Measurements from ENCODE around the gene ITSN1. TPM values are rescaled to one million over a fixed set of nuclear protein-coding genes. Genes with fewer than 3 reads are reported as not detected.

The ITSN1 gene
- total and polyA plus RNA-seq, 2 experiments from 2014 or later = 77.9 to 95.7 TPM

DNA sequence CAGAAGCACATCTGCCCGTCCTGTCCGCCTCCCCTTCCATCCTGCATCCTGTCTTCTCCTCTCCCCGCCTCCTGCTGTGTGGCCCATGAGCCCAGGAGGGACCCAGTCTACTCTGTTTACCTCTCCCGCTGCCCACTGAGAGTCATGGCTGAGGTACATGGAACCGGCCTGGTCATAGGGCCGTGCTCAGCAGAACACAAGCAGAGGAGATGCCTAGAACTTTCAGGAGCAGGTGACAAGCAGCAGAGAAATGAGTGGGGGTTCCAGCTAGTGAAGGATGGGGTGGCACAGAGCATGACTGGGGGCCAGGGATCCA lies 202.5 kb downstream of the ITSN1 start:
- H3K4me1 ChIP-seq (ENCODE audit: insufficient read depth) = no peaks in the 10 kb centered on the region
- Mint-ChIP-seq H3K36me3 (ENCODE audit: low read depth) (peaks cover 4% of the 10 kb centered on the region; the same call in 1 of the 3 replicates), H3K27me3 (ENCODE audit: insufficient read depth, low read depth, poor library complexity) (peaks cover 17% of the 10 kb centered on the region), H3K4me3 (no peak overlapping the region), H3K4me1 (peaks cover 9% of the 10 kb centered on the region), H3K27ac (peak overlapping the region; percentile 31), H3K9me3 (peaks cover 4% of the 10 kb centered on the region; the same call in 1 of the 3 replicates)
- ATAC-seq (no peak), DNase-seq (ENCODE audit: low spot score) (no peak)
- no peaks in the 10 kb centered on the region for H3K36me3 ChIP-seq (ENCODE audit: insufficient read depth)
- no peak overlapping the region for H2AFZ ChIP-seq
- H3K79me2 ChIP-seq (replicated peaks; ENCODE audit: insufficient read depth) = no peaks in the 10 kb centered on the region
- no peak overlapping the region for H3K4me2 ChIP-seq
- no peak for TF ChIP-seq STAT1 (IDR thresholded peaks at IDR 0.05; ENCODE audit: unreplicated experiment)
- TF ChIP-seq ZNF331 (CRISPR knock-in tag; IDR thresholded peaks at IDR 0.05; ENCODE audit: low read depth) = no peak
- TF ChIP-seq, protein P1, sequence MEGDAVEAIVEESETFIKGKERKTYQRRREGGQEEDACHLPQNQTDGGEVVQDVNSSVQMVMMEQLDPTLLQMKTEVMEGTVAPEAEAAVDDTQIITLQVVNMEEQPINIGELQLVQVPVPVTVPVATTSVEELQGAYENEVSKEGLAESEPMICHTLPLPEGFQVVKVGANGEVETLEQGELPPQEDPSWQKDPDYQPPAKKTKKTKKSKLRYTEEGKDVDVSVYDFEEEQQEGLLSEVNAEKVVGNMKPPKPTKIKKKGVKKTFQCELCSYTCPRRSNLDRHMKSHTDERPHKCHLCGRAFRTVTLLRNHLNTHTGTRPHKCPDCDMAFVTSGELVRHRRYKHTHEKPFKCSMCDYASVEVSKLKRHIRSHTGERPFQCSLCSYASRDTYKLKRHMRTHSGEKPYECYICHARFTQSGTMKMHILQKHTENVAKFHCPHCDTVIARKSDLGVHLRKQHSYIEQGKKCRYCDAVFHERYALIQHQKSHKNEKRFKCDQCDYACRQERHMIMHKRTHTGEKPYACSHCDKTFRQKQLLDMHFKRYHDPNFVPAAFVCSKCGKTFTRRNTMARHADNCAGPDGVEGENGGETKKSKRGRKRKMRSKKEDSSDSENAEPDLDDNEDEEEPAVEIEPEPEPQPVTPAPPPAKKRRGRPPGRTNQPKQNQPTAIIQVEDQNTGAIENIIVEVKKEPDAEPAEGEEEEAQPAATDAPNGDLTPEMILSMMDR (conservative IDR thresholded peaks at IDR 0.05; ENCODE audit: low read depth in 2 of 2) = no peak
- TF ChIP-seq CREB1 (CRISPR knock-in tag; IDR thresholded peaks at IDR 0.05; ENCODE audit: low read depth) = no peak
- TF ChIP-seq, protein P2, sequence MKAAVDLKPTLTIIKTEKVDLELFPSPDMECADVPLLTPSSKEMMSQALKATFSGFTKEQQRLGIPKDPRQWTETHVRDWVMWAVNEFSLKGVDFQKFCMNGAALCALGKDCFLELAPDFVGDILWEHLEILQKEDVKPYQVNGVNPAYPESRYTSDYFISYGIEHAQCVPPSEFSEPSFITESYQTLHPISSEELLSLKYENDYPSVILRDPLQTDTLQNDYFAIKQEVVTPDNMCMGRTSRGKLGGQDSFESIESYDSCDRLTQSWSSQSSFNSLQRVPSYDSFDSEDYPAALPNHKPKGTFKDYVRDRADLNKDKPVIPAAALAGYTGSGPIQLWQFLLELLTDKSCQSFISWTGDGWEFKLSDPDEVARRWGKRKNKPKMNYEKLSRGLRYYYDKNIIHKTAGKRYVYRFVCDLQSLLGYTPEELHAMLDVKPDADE (IDR thresholded peaks at IDR 0.05) = no peak
- TF ChIP-seq EZH2phosphoT487 (IDR thresholded peaks at IDR 0.05; ENCODE audit: unreplicated experiment) = no peak
- TF ChIP-seq NANOG (IDR thresholded peaks at IDR 0.05; ENCODE audit: borderline replicate concordance) = no peak
- TF ChIP-seq EZH2 (IDR thresholded peaks at IDR 0.05; ENCODE audit: low read depth, unreplicated experiment) = no peak
- 0 out of 2 replicates have a peak, but pooled peaks cover 4% of the 10 kb centered on the region for H4K20me1 ChIP-seq (replicated peaks; ENCODE audit: insufficient read depth)
- no peak overlapping the region for H3K27ac ChIP-seq (ENCODE audit: low read depth)
- no peaks in the 10 kb centered on the region for H3K27me3 ChIP-seq (ENCODE audit: insufficient read depth)
- H3K4me3 ChIP-seq = no peak overlapping the region
- H3K9me2 ChIP-seq (ENCODE audit: insufficient read depth) = no peaks in the 10 kb centered on the region
- no peaks in the 10 kb centered on the region for H3F3A ChIP-seq (replicated peaks; ENCODE audit: low read depth)

DNA sequence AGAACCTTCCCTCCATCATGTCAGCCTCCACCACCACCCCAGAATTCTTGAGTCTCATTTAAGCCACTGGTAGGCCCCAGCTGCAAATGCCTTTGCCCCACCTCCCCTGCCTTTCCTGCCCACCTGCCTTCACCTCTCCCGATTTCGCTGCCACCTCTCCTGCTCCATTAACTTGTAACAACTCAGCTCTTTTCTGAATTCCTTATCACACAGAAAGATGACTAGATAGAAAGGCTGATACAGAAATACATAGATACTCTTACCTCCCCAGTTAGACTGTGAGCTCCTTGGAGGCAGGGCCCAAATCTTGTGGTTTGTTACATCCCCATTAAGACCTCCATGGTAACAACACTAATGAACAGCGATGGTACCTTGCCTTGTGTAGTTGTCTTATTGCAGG lies 203.8 kb downstream of the ITSN1 start:
- no peaks in the 10 kb centered on the region for H3K36me3 ChIP-seq (ENCODE audit: insufficient read depth)
- no peak for ATAC-seq
- 0 out of 2 replicates have a peak, but pooled peaks cover 4% of the 10 kb centered on the region for H4K20me1 ChIP-seq (replicated peaks; ENCODE audit: insufficient read depth)
- no peak for TF ChIP-seq STAT1 (IDR thresholded peaks at IDR 0.05; ENCODE audit: unreplicated experiment)
- TF ChIP-seq CREB1 (CRISPR knock-in tag; IDR thresholded peaks at IDR 0.05; ENCODE audit: low read depth) = no peak
- TF ChIP-seq, protein P3, sequence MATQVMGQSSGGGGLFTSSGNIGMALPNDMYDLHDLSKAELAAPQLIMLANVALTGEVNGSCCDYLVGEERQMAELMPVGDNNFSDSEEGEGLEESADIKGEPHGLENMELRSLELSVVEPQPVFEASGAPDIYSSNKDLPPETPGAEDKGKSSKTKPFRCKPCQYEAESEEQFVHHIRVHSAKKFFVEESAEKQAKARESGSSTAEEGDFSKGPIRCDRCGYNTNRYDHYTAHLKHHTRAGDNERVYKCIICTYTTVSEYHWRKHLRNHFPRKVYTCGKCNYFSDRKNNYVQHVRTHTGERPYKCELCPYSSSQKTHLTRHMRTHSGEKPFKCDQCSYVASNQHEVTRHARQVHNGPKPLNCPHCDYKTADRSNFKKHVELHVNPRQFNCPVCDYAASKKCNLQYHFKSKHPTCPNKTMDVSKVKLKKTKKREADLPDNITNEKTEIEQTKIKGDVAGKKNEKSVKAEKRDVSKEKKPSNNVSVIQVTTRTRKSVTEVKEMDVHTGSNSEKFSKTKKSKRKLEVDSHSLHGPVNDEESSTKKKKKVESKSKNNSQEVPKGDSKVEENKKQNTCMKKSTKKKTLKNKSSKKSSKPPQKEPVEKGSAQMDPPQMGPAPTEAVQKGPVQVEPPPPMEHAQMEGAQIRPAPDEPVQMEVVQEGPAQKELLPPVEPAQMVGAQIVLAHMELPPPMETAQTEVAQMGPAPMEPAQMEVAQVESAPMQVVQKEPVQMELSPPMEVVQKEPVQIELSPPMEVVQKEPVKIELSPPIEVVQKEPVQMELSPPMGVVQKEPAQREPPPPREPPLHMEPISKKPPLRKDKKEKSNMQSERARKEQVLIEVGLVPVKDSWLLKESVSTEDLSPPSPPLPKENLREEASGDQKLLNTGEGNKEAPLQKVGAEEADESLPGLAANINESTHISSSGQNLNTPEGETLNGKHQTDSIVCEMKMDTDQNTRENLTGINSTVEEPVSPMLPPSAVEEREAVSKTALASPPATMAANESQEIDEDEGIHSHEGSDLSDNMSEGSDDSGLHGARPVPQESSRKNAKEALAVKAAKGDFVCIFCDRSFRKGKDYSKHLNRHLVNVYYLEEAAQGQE (IDR thresholded peaks at IDR 0.05; ENCODE audit: unreplicated experiment) = no peak
- no peak for TF ChIP-seq ZNF331 (CRISPR knock-in tag; IDR thresholded peaks at IDR 0.05; ENCODE audit: low read depth)
- TF ChIP-seq, protein P2 (IDR thresholded peaks at IDR 0.05) = no peak
- no peak for TF ChIP-seq NANOG (IDR thresholded peaks at IDR 0.05; ENCODE audit: borderline replicate concordance)
- no peaks in the 10 kb centered on the region for H3K4me1 ChIP-seq (ENCODE audit: insufficient read depth)
- Mint-ChIP-seq H3K27me3 (ENCODE audit: insufficient read depth, low read depth, poor library complexity) (peaks cover 17% of the 10 kb centered on the region), H3K36me3 (ENCODE audit: low read depth) (peaks cover 3% of the 10 kb centered on the region; the same call in 1 of the 3 replicates), H3K27ac (no peak overlapping the region), H3K4me1 (peaks cover 9% of the 10 kb centered on the region), H3K9me3 (peaks cover 4% of the 10 kb centered on the region; the same call in 1 of the 3 replicates), H3K4me3 (no peak overlapping the region)
- no peak overlapping the region for H2AFZ ChIP-seq
- H3F3A ChIP-seq (replicated peaks; ENCODE audit: low read depth) = no peaks in the 10 kb centered on the region
- H3K4me2 ChIP-seq = no peak overlapping the region
- H3K9me2 ChIP-seq (ENCODE audit: insufficient read depth) = no peaks in the 10 kb centered on the region
- no peak overlapping the region for H3K4me3 ChIP-seq
- no peak for DNase-seq (ENCODE audit: low spot score)
- H3K27me3 ChIP-seq (ENCODE audit: insufficient read depth) = no peaks in the 10 kb centered on the region
- H3K27ac ChIP-seq (ENCODE audit: low read depth) = no peak overlapping the region
- no peaks in the 10 kb centered on the region for H3K79me2 ChIP-seq (replicated peaks; ENCODE audit: insufficient read depth)
